HFFc6 (cell line): ENCODE results near the gene TOR3A. TPM values are rescaled to one million over a fixed set of nuclear protein-coding genes. Genes with fewer than 3 reads are reported as not detected.

Source experiments
- DNase-seq: peaks from one replicate; pipeline ENCODE4 v3.0.0-alpha.2; 2018
- H3K27ac Mint-ChIP-seq: 2 replicates; pipeline ENCODE4 v1.8.0; 2020; ENCODE audit warnings: mild to moderate bottlenecking, mixed read lengths
- H3K27me3 Mint-ChIP-seq: 2 replicates; pipeline ENCODE4 v1.8.0; 2021; ENCODE audit warnings: mild to moderate bottlenecking, moderate library complexity, mixed read lengths; ENCODE audit not compliant: insufficient read depth
- H3K36me3 Mint-ChIP-seq: 2 replicates; pipeline ENCODE4 v1.8.0; 2021; ENCODE audit warnings: low read depth, mixed read lengths
- H3K4me1 Mint-ChIP-seq: 2 replicates; pipeline ENCODE4 v1.8.0; 2020; ENCODE audit warnings: low read depth, mixed read lengths
- H3K4me3 Mint-ChIP-seq: 2 replicates; pipeline ENCODE4 v1.8.0; 2020; ENCODE audit warnings: mild to moderate bottlenecking, moderate library complexity, mixed read lengths
- H3K9me3 Mint-ChIP-seq: 2 replicates; pipeline ENCODE4 v1.8.0; 2020; ENCODE audit warnings: mild to moderate bottlenecking, mixed read lengths
- total RNA-seq, 6 experiments: library from RNA; stranded (reverse); fragmentation: NEBNext Ultra II Directional; extraction: Animal tissue kit (Norgen Biotek cat#: 25700); gene quantifications; 2 replicates in 1 of 6; 3 replicates in 5 of 6; pipeline ENCODE4 v1.2.3, GENCODE V29; 2021
- TF ChIP-seq, protein P1 (sequence below): fragments of 200-600 bp; sonication (generic); IDR thresholded peaks from 2 replicates; pipeline ENCODE4 v1.5.0; 2021; ENCODE audit warnings: antibody characterized with exemption, mild to moderate bottlenecking

TOR3A gene
- total RNA-seq, 6 experiments from 2014 or later: 21.4 to 27.6 (median 24.5) TPM

DNA sequence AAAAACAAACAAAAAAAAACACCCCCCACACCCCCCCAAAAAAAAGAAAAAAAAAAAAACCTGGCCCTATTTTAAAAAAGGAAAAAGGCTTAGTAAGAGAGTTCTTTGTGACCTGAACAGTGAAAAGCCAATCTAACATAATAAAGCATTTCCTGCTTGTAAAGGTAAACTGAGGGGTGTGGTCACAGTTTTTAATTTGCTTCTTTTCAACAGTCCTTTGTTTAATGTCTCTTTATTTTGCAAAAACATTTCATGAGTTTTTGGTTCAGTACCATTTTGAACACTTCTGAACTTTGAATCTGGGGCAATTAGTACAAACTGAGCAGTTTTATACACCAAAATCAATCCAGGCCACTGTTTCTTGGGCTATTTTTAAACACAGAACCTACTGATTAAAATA lies 37.6 kb downstream of the TOR3A start:
- Mint-ChIP-seq H3K9me3 (no peaks in the 10 kb centered on the region), H3K27ac (peak overlapping the region; percentile 36; the same call in 1 of the 2 replicates), H3K4me3 (no peak overlapping the region), H3K27me3 (peaks cover 5% of the 10 kb centered on the region), H3K4me1 (peaks cover 30% of the 10 kb centered on the region), H3K36me3 (peaks cover 60% of the 10 kb centered on the region)
- TF ChIP-seq, protein P1, sequence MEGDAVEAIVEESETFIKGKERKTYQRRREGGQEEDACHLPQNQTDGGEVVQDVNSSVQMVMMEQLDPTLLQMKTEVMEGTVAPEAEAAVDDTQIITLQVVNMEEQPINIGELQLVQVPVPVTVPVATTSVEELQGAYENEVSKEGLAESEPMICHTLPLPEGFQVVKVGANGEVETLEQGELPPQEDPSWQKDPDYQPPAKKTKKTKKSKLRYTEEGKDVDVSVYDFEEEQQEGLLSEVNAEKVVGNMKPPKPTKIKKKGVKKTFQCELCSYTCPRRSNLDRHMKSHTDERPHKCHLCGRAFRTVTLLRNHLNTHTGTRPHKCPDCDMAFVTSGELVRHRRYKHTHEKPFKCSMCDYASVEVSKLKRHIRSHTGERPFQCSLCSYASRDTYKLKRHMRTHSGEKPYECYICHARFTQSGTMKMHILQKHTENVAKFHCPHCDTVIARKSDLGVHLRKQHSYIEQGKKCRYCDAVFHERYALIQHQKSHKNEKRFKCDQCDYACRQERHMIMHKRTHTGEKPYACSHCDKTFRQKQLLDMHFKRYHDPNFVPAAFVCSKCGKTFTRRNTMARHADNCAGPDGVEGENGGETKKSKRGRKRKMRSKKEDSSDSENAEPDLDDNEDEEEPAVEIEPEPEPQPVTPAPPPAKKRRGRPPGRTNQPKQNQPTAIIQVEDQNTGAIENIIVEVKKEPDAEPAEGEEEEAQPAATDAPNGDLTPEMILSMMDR: no peak
- DNase-seq: no peak

DNA sequence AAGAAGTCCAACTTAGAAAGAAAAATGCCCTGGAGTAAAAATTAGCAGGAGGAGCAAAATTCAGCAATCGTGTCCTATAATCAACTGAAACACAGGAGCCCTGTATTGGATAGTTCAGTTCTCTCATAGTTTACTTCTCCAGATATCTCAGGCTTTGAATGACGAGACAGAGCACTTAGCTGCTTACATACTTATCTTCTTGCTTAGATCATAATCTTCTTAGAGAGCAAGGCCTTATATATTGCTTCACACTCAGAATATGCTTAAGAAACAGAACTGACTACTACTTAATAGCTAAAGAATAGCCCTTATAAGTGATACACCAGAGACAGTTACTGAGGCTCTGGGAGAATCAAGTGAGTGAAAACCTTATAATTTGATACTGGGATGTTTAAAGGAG lies 38.9 kb downstream of the TOR3A start:
- Mint-ChIP-seq H3K9me3 (no peaks in the 10 kb centered on the region), H3K4me1 (peaks cover 36% of the 10 kb centered on the region), H3K27ac (peak overlapping the region; percentile 39), H3K36me3 (peaks cover 63% of the 10 kb centered on the region), H3K27me3 (peaks cover 5% of the 10 kb centered on the region; the same call in 1 of the 2 replicates), H3K4me3 (no peak overlapping the region)
- TF ChIP-seq, protein P1: no peak
- DNase-seq: no peak

DNA sequence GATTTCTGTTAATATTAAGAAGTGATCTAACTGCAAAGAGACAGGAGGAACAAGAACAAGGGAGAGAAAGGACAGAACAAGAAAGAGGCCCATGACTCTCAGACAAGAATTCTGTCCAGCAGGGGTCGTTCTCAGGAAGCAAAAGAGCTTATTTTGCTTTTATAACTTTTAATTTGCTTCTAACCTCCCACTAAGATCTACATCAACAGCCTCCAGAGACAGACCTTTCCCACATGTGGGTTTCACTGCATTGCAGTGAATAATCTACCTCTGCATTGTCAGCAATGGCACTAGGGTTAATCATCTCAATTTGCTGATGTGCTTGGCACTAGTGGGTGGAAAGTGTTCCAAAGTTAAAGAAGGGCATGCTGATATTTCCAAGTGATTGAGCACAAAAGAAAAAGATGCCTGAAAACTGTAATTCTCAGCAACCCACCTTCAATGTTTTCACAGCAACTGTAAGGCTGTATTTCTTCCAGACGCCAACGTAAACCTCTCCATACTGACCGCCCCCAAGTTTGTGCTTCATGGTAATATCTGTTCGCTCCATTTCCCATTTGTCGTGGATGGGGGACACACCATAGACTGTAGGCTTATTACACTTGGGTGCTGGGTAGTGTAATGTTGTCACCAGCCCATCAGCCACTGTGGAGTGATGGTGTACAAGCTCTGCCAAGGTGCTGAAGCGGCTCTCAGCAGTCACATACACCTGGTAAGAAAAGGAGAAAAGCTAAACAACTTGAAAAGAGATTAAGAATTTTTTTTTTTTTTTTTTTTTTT lies 39.5 kb downstream of the TOR3A start:
- Mint-ChIP-seq H3K4me1 (peaks cover 42% of the 10 kb centered on the region), H3K27me3 (peaks cover 5% of the 10 kb centered on the region; the same call in 1 of the 2 replicates), H3K36me3 (peaks cover 61% of the 10 kb centered on the region), H3K4me3 (no peak overlapping the region), H3K9me3 (no peaks in the 10 kb centered on the region), H3K27ac (peak overlapping the region; percentile 39)
- DNase-seq: peak; percentile 39
- TF ChIP-seq, protein P1: peak; percentile 86

DNA sequence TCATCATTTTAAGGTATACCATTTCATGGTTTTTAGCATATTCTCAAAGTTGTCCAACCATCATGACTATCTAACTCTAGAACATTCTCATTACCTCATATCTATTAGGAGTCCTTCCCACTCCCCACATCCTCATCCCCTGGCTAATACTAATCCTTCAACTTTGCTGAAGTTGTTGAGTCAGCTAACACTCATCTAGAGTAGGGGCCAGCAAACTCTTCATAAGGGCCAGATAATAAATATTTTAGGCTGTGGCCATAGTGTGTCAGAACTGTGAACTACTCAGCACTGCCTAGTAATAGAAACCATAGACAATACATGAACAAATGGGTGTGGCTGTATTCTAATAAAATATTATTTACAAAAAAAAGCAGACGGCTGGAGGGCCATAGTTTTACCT lies 43.0 kb downstream of the TOR3A start:
- peak overlapping the region; percentile 78 for H3K27ac Mint-ChIP-seq
- H3K36me3 Mint-ChIP-seq: peaks cover 38% of the 10 kb centered on the region
- peak; percentile 66 for DNase-seq
- TF ChIP-seq, protein P1: no peak
- peak overlapping the region; percentile 30 for H3K4me3 Mint-ChIP-seq
- H3K27me3 Mint-ChIP-seq: no peaks in the 10 kb centered on the region
- no peaks in the 10 kb centered on the region for H3K9me3 Mint-ChIP-seq
- peaks cover 71% of the 10 kb centered on the region for H3K4me1 Mint-ChIP-seq

DNA sequence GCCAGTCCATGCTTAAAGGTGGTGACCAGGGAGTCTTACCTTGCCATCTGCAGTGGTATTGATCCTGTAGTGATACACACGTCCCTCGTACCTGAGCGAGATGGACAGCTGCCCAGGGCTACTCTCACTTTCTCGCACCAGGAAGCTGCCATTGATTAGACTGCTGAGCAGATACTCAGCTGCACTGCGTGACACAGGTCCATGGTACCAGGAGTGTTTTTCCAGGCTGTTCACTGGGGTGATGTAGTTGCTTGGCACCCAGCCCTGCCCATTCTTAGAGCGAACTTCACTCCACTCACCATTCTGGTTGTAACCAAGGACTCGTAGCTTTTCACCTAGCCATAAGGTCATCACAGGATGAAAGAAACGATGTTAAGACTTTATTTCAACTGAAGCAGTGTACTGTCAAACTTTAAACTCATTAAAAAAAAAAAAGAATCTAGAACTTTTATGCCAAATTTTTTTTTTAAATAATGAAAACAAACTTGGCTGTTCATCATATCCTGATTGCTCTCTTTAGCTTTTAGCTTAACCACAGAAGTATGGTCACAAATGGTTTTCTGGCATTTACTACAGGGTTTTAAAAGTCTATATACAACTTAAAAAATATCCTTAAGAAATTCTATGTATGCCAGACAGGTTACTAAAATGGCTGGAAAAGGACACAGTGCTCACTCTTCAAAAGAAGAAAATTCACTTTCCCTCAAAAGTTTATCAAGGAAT lies 44.6 kb downstream of the TOR3A start:
- peaks cover 44% of the 10 kb centered on the region for H3K36me3 Mint-ChIP-seq
- TF ChIP-seq, protein P1: no peak
- peak overlapping the region; percentile 74 for H3K4me3 Mint-ChIP-seq
- H3K9me3 Mint-ChIP-seq: no peaks in the 10 kb centered on the region
- peaks cover 3% of the 10 kb centered on the region; the same call in 1 of the 2 replicates for H3K27me3 Mint-ChIP-seq
- H3K27ac Mint-ChIP-seq: peak overlapping the region; percentile 85
- H3K4me1 Mint-ChIP-seq: peaks cover 77% of the 10 kb centered on the region
- DNase-seq: no peak
